ENCODE data around the gene GNAL. TPM values are rescaled to one million over a fixed set of nuclear protein-coding genes. Genes with fewer than 3 reads are reported as not detected.

Gene GNAL
- total RNA-seq, 3 donors from 2014 or later (not counting 1 experiment from before 2014, with no cell fraction given), result 10.9 to 15.0 (median 12.6) TPM

DNA sequence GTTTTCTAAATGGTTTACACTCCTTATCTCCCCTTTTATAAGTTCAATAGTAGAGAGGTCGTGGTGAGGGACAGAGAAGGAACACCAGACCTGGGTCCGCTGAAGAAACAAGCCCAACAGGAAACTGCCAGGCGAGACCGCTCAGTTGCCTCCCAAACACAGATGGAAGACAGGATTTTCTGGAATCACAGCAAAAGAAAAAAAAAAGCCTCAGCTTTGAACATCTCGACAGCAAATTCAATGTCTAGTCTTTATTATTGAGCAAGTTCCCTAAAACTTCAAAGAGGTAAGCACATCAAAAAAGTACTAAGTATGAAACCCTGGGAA is 33.5 kb upstream of the GNAL start:
- ATAC-seq, result no peak
- no peak overlapping the region for H3K27ac Mint-ChIP-seq
- H3K9me3 Mint-ChIP-seq, result no peaks in the 10 kb centered on the region
- TF ChIP-seq, protein P1, sequence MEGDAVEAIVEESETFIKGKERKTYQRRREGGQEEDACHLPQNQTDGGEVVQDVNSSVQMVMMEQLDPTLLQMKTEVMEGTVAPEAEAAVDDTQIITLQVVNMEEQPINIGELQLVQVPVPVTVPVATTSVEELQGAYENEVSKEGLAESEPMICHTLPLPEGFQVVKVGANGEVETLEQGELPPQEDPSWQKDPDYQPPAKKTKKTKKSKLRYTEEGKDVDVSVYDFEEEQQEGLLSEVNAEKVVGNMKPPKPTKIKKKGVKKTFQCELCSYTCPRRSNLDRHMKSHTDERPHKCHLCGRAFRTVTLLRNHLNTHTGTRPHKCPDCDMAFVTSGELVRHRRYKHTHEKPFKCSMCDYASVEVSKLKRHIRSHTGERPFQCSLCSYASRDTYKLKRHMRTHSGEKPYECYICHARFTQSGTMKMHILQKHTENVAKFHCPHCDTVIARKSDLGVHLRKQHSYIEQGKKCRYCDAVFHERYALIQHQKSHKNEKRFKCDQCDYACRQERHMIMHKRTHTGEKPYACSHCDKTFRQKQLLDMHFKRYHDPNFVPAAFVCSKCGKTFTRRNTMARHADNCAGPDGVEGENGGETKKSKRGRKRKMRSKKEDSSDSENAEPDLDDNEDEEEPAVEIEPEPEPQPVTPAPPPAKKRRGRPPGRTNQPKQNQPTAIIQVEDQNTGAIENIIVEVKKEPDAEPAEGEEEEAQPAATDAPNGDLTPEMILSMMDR (IDR thresholded peaks at IDR 0.05), result peak; percentile 5
- H3K27me3 Mint-ChIP-seq (ENCODE audit: low read depth in 2 of 2), result peaks cover 35 to 71% of the 10 kb centered on the region in 2 donors
- H3K27me3 ChIP-seq (ENCODE audit: control insufficient read depth, insufficient read depth, low read length), result no peaks in the 10 kb centered on the region
- H3K4me3 Mint-ChIP-seq, result no peak overlapping the region
- intact Hi-C loops (cut with micrococcal nuclease), result loop anchor here (5.0 kb wide), 1 partner anchor 382 kb away; no protein-coding TSS in a partner anchor
- no peak overlapping the region for H3K27ac ChIP-seq (ENCODE audit: low read length)
- 15% methylated on average over 4 of the region's 5 CpGs for WGBS (ENCODE audit: insufficient coverage)
- H3K36me3 Mint-ChIP-seq, result no peaks in the 10 kb centered on the region
- H3K4me1 Mint-ChIP-seq, result peaks cover 6% of the 10 kb centered on the region in 2 donors
- no peak overlapping the region for H3K4me3 ChIP-seq (ENCODE audit: low read length)
- H3K36me3 ChIP-seq (ENCODE audit: control insufficient read depth, insufficient read depth, low read length), result no peaks in the 10 kb centered on the region
- DNase-seq, result no peak
- H3K4me1 ChIP-seq (ENCODE audit: control insufficient read depth, insufficient read depth, low read length), result no peaks in the 10 kb centered on the region
- no peaks in the 10 kb centered on the region for H3K9me3 ChIP-seq (ENCODE audit: control insufficient read depth, insufficient read depth, low read length)

DNA sequence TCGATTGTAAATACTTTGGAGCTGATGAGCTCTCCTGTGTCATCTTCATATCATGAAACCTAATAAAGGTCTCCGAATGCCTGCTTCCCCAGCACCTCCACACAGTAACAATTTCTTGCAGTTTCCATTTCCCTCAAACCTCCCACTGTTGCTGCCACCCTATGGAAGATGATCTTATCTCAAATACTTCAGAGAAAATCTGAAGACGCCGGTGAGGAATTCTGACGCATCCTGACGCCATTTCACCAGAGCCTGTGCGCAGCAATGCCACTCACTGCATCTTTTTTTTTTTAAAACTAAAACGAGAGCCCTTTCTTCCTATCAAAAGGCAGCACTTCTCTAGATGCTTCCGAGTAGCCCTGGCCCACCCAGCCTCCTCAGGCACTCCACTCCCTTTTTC is 31.9 kb upstream of the GNAL start:
- 85% methylated on average over 9 of the region's 9 CpGs for WGBS (ENCODE audit: insufficient coverage)
- H3K4me1 ChIP-seq (ENCODE audit: control insufficient read depth, insufficient read depth, low read length), result no peaks in the 10 kb centered on the region
- H3K27ac Mint-ChIP-seq, result no peak overlapping the region
- peaks cover 28 to 57% of the 10 kb centered on the region in 2 donors for H3K27me3 Mint-ChIP-seq (ENCODE audit: low read depth in 2 of 2)
- intact Hi-C loops (cut with micrococcal nuclease), result loop anchor here (2.0 to 5.0 kb wide), 2 partner anchors 338 to 380 kb away; no protein-coding TSS in a partner anchor
- TF ChIP-seq, protein P1 (IDR thresholded peaks at IDR 0.05), result no peak
- no peaks in the 10 kb centered on the region for H3K9me3 ChIP-seq (ENCODE audit: control insufficient read depth, insufficient read depth, low read length)
- H3K4me3 Mint-ChIP-seq, result no peak overlapping the region
- H3K27ac ChIP-seq (ENCODE audit: low read length), result no peak overlapping the region
- ATAC-seq (no peak), DNase-seq (no peak)
- H3K4me3 ChIP-seq (ENCODE audit: low read length), result no peak overlapping the region
- H3K36me3 Mint-ChIP-seq, result no peaks in the 10 kb centered on the region
- no peaks in the 10 kb centered on the region for H3K36me3 ChIP-seq (ENCODE audit: control insufficient read depth, insufficient read depth, low read length)
- H3K4me1 Mint-ChIP-seq, result peaks cover 6% of the 10 kb centered on the region in 2 donors
- H3K27me3 ChIP-seq (ENCODE audit: control insufficient read depth, insufficient read depth, low read length), result no peaks in the 10 kb centered on the region
- H3K9me3 Mint-ChIP-seq, result no peaks in the 10 kb centered on the region

DNA sequence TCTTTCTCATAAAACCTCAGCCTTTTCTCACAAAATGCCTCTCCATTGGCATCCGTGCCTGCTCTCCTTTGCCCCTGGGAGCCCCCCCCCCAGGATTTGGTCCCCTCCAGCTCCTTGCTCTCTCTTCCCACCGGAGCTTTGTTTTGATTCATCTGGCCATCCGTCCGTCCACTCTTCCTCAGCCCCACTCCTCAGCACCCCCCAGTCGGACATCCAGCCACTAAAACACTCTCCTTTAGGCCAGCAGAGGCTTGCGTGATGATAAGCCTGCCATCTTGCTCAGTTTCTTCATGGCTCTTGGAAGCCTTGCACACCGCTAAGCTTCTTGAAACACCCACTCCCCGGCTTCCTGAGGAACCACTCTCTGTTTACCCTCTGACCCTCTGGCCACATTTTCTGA is 31.5 kb upstream of the GNAL start:
- 88% methylated on average over 8 of the region's 8 CpGs for WGBS (ENCODE audit: insufficient coverage)

More for the DNA sequence above, 31.5 kb upstream of the GNAL start:
- H3K27me3 ChIP-seq (ENCODE audit: control insufficient read depth, insufficient read depth, low read length), result no peaks in the 10 kb centered on the region
- no peaks in the 10 kb centered on the region for H3K36me3 ChIP-seq (ENCODE audit: control insufficient read depth, insufficient read depth, low read length)
- Mint-ChIP-seq H3K27me3 (ENCODE audit: low read depth in 2 of 2) (peaks cover 27 to 57% of the 10 kb centered on the region in 2 donors), H3K36me3 (no peaks in the 10 kb centered on the region), H3K9me3 (no peaks in the 10 kb centered on the region), H3K4me3 (no peak overlapping the region), H3K4me1 (peaks cover 6% of the 10 kb centered on the region in 2 donors), H3K27ac (no peak overlapping the region)
- H3K27ac ChIP-seq (ENCODE audit: low read length), result no peak overlapping the region
- TF ChIP-seq, protein P1 (IDR thresholded peaks at IDR 0.05), result no peak
- no peak for DNase-seq
- H3K4me1 ChIP-seq (ENCODE audit: control insufficient read depth, insufficient read depth, low read length), result no peaks in the 10 kb centered on the region
- intact Hi-C loops (cut with micrococcal nuclease), result loop anchor here (2.0 to 5.0 kb wide), 2 partner anchors 337 to 380 kb away; no protein-coding TSS in a partner anchor
- no peaks in the 10 kb centered on the region for H3K9me3 ChIP-seq (ENCODE audit: control insufficient read depth, insufficient read depth, low read length)
- H3K4me3 ChIP-seq (ENCODE audit: low read length), result no peak overlapping the region
- ATAC-seq, result no peak

Measured in natural killer cell (primary cell).